Peyer's patch (tissue), 4 donors: ENCODE results near the gene SAMD4B. TPM values are rescaled to one million over a fixed set of nuclear protein-coding genes. Genes with fewer than 3 reads are reported as not detected.
A peak's percentile ranks its signal among the peaks of the same experiment; 100 is the strongest.

Experiments used
- DNase-seq, 3 donors: peaks; one replicate each; pipeline ENCODE4 v3.0.0-alpha.2; 2017 to 2019
- H3K27ac ChIP-seq, 4 donors: fragments of 200-600 bp; sonication (generic); one replicate each; pipeline ENCODE4 v1.5.1; 2016 to 2019
- H3K27me3 ChIP-seq, 2 donors: fragments of 200-600 bp; sonication (generic); one replicate each; pipeline ENCODE4 v1.5.1; 2019
- H3K36me3 ChIP-seq, 3 donors: fragments of 200-600 bp; sonication (generic); one replicate each; pipeline ENCODE4 v1.5.1; 2016 to 2019
- H3K4me1 ChIP-seq, 4 donors: fragments of 200-600 bp; sonication (generic); one replicate each; pipeline ENCODE4 v1.5.1; 2016 to 2019
- H3K4me3 ChIP-seq, 4 donors: fragments of 200-600 bp; sonication (generic); 1 replicate in 3 of 4; 2 replicates in 1 of 4; pipeline ENCODE4 v1.5.1; 2016 to 2019; ENCODE audit warnings: mild to moderate bottlenecking in 1 of 4
- H3K9me3 ChIP-seq, 4 donors: fragments of 200-600 bp; sonication (generic); one replicate each; pipeline ENCODE4 v1.5.1; 2016 to 2019; ENCODE audit warnings: mild to moderate bottlenecking in 1 of 4
- POLR2A ChIP-seq, 2 donors: fragments of 450-650 bp; IDR thresholded peaks; one replicate each; pipeline ENCODE4 v1.5.1; 2017; ENCODE audit warnings: antibody characterized with exemption in 2 of 2, mild to moderate bottlenecking in 2 of 2, moderate library complexity in 2 of 2
- small RNA-seq, 2 donors: library from RNA; depleted of rRNA; stranded (forward); fragments of <200 nt; gene quantifications; one replicate each; pipeline ENCODE3, GENCODE V24; 2016
- total RNA-seq, 4 donors: library from RNA; depleted of rRNA; stranded (reverse); fragments of >200 nt; gene quantifications; one replicate each; pipeline ENCODE4 v1.1.0, GENCODE V29; 2016
- TF ChIP-seq, protein P1 (sequence below), 6 experiments: fragments of 450-650 bp in 4 of 6; fragments of 200-600 bp in 2 of 6; sonication (generic) in 1 of 6; IDR thresholded peaks; one replicate each; pipeline ENCODE4 v1.5.1; 2017 to 2019; ENCODE audit warnings: antibody characterized with exemption in 6 of 6, mild to moderate bottlenecking in 3 of 6, moderate library complexity in 1 of 6

The SAMD4B gene
- total RNA-seq, 4 donors from 2014 or later = 69.0 to 126 (median 91.8) TPM

DNA sequence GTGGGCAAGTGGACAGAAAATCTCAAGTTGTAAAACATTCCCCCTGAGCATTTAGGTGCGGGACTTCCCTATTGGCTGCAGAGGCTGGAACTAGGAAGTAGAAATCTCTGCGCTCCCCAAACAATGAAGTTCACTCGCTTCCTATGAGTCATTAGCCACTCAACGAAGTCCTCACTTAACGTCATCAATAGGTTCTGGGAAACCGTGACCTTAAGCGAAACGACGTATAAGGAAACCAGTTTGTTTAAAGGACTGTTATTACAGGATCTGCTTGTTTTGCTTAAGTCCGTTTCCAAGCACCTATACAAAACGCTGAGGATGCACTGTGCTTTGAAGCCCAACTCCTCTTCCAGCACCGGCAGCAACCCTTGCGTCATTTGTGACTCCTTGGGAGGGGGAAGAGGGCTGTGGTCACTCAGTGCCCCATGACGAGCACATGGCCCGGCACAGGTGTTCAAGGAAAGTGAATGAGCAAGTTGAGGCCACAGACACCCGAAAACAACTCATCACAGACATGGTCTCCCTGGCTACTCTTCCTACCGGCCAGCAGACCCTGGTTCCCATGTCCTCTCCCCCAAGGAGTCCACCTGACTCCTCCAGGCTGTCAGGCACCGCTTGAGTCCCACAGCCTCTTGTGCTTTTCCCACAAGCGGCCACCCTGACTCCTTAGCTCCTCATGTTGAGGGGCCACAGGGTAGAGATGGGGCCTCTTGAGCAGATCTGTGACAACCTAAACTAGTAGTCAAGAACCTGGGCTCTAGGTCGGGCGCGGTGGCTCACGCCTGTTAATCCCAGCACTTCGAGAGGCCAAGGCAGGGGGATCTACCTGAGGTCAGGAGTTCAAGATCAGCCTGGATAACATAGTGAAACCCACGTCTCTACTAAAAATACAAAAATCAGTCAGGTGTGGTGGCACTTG is 88.7 kb downstream of the SAMD4B start:
- Histone ChIP-seq H3K27ac (peak overlapping the region; percentile 64 to 83 (median 72)), H3K27me3 (no peaks in the 10 kb centered on the region), H3K4me1 (peaks cover 0 to 37% (median 19%) of the 10 kb centered on the region in 4 donors), H3K4me3 (peak overlapping the region in 1 of 4 donors; percentile 2), H3K36me3 (peaks cover 0 to 27% (median 0%) of the 10 kb centered on the region in 3 donors), H3K9me3 (no peaks in the 10 kb centered on the region)
- peak in 2 of 3 donors; percentile 48 to 75 for DNase-seq
- TF ChIP-seq, protein P1, sequence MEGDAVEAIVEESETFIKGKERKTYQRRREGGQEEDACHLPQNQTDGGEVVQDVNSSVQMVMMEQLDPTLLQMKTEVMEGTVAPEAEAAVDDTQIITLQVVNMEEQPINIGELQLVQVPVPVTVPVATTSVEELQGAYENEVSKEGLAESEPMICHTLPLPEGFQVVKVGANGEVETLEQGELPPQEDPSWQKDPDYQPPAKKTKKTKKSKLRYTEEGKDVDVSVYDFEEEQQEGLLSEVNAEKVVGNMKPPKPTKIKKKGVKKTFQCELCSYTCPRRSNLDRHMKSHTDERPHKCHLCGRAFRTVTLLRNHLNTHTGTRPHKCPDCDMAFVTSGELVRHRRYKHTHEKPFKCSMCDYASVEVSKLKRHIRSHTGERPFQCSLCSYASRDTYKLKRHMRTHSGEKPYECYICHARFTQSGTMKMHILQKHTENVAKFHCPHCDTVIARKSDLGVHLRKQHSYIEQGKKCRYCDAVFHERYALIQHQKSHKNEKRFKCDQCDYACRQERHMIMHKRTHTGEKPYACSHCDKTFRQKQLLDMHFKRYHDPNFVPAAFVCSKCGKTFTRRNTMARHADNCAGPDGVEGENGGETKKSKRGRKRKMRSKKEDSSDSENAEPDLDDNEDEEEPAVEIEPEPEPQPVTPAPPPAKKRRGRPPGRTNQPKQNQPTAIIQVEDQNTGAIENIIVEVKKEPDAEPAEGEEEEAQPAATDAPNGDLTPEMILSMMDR (IDR thresholded peaks at IDR 0.05) = no peak
- no peak for TF ChIP-seq POLR2A (IDR thresholded peaks at IDR 0.05)

DNA sequence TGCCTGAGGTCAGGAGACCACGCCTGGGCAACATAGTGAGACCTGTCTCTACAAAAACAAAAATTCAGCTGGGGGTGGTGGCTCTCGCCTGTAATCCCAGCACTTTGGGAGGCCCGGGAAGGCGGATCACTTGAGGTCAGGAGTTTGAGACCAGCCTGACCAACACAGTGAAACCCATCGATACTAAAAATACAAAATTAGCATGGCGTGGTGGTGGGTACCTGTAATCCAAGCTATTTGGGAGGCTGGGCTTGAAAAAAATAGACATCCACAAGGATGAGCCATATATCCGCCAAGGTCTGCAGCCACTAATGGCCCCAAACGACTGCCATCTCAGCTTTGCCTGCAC is 90.4 kb downstream of the SAMD4B start:
- DNase-seq = no peak
- H3K27ac ChIP-seq = no peak overlapping the region
- TF ChIP-seq POLR2A (IDR thresholded peaks at IDR 0.05) = no peak
- TF ChIP-seq, protein P1 (IDR thresholded peaks at IDR 0.05) = no peak
- no peaks in the 10 kb centered on the region for H3K27me3 ChIP-seq
- peaks cover 0 to 27% (median 0%) of the 10 kb centered on the region in 3 donors for H3K36me3 ChIP-seq
- H3K4me1 ChIP-seq = peaks cover 0 to 42% (median 19%) of the 10 kb centered on the region in 4 donors
- no peak overlapping the region for H3K4me3 ChIP-seq
- H3K9me3 ChIP-seq = no peaks in the 10 kb centered on the region

DNA sequence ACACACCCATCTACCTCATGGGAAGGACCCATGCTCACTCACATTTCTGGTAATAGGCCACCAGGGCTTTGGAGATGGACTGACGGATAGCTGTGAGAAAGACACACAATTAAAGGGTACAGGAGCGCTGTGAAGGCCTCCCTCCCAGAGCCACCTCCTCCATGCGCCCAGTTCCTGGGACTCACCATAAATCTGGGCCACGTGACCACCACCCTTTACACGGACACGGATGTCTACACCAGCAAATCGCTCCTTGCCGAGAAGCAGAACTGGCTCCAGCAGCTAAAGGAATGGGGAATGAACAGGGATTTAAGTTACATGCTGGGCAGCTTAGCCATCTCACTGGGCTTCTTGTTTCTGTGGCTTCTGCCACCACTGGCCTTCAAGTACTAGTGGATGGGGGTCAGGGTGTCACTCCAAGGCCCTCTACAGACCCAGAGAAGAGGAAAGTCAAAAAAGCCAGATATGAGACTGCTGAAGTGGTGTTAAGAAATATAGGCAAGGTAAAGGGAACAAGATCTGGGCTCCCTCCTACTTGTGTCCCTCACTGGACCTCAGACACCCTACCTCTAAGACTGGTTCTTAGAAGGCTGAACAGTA is 91.4 kb downstream of the SAMD4B start:
- Histone ChIP-seq H3K27ac (no peak overlapping the region), H3K4me1 (peaks cover 0 to 40% (median 19%) of the 10 kb centered on the region in 4 donors)
- DNase-seq = peak in 1 of 3 donors; percentile 43

DNA sequence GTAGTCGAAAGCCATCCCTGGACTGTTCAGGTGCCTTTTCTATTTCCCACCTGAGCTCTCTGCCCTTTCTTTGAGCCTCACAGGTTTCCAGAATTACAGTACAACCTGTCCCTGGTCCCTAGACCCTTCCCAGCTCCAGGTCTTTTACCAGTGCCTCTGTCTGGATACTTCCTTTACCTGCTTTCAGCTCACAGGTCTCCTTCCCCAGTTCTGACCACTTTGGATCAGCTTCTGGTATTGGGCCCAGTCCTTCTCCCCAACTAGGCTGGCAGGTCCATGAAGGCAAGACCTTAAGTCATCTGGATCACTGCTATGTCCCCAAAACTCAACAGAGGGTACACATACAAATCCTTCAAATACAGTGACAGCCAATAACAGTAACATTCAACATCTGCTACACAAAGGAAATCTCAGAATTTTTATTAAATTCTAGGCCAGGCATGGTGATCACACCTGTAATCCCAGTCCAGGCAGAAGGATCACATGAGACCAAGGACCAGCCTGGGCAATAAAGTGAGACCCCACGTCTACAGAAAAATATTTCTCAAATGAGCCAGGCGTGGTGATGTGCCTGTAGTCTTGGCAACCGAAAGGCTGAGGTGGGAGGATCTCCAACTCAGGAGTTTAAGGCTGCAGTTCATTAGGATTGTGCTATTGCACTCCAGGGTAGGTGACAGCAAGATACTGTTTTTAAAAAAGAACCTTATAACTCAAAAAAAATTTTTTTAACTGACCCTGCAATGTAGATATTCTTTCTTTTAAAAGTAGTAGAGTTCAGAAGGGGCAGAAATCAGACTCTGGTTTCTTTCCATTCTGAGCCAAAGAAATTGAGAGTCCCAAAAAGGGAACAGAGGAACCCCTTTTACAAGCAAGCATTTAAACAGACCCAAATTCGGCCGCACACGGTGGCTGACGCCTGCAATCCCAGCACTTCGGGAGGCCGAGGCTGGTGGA is 92.2 kb downstream of the SAMD4B start:
- Histone ChIP-seq H3K9me3 (no peaks in the 10 kb centered on the region), H3K4me3 (peak overlapping the region; percentile 82 to 91 (median 85)), H3K27ac (peak overlapping the region; percentile 79 to 91 (median 88)), H3K36me3 (peaks cover 0 to 27% (median 0%) of the 10 kb centered on the region in 3 donors), H3K4me1 (peaks cover 0 to 34% (median 19%) of the 10 kb centered on the region in 4 donors), H3K27me3 (no peaks in the 10 kb centered on the region)
- DNase-seq = no peak
- no peak for TF ChIP-seq POLR2A (IDR thresholded peaks at IDR 0.05)
- TF ChIP-seq, protein P1 (IDR thresholded peaks at IDR 0.05) = no peak

More for the DNA sequence above, 91.4 kb downstream of the SAMD4B start:
- H3K9me3 ChIP-seq = no peaks in the 10 kb centered on the region
- H3K36me3 ChIP-seq = peaks cover 0 to 27% (median 0%) of the 10 kb centered on the region in 3 donors
- TF ChIP-seq, protein P1 (IDR thresholded peaks at IDR 0.05) = no peak
- TF ChIP-seq POLR2A (IDR thresholded peaks at IDR 0.05) = no peak
- no peak overlapping the region for H3K4me3 ChIP-seq
- H3K27me3 ChIP-seq = no peaks in the 10 kb centered on the region

Small RNA genes within 50 kb of the gene (small RNA-seq; reads per million reads assigned to genes)
- gene AC011445.2 (0 reads per million in 2 donors), gene MIR4530 (0 to 0.06 reads per million in 2 donors), gene RN7SL566P (0 reads per million in 2 donors)

Other genes with a start within 250 kb of the SAMD4B start
- gene PAK4, start 216.6 kb upstream of the SAMD4B start, total RNA-seq = 10 to 100 TPM; 24.8 to 73.0 (median 45.7) TPM
- gene NCCRP1, start 145.5 kb upstream of the SAMD4B start, total RNA-seq = 1 to 10 TPM in 1 of 4 donors, not detected in 3; 1.1 TPM
- gene SYCN, start 138.2 kb upstream of the SAMD4B start, total RNA-seq = not detected
- not detected for gene IFNL3, start 97.4 kb upstream of the SAMD4B start, total RNA-seq
- gene IFNL4, start 93.6 kb upstream of the SAMD4B start, total RNA-seq = not detected
- not detected for gene IFNL2, start 74.0 kb upstream of the SAMD4B start, total RNA-seq
- gene IFNL1, start 46.0 kb upstream of the SAMD4B start, total RNA-seq = not detected
- gene LRFN1, start 21.6 kb upstream of the SAMD4B start, total RNA-seq = under 1 TPM in 3 of 4 donors, not detected in 1; 0.18 to 0.95 (median 0.80) TPM
- 100 to 1,000 TPM in 1 of 4 donors, 1 to 10 TPM in 2, not detected in 1; 3.2 to 131 (median 8.6) TPM for gene GMFG, start 6.4 kb upstream of the SAMD4B start, total RNA-seq
- gene PAF1, start 48.7 kb downstream of the SAMD4B start, total RNA-seq = 10 to 100 TPM; 22.2 to 47.3 (median 37.7) TPM
- gene MED29, start 49.0 kb downstream of the SAMD4B start, total RNA-seq = 10 to 100 TPM; 25.4 to 52.8 (median 41.0) TPM
- gene ZFP36, start 64.4 kb downstream of the SAMD4B start, total RNA-seq = 100 to 1,000 TPM; 183 to 682 (median 309) TPM
- gene PLEKHG2, start 70.2 kb downstream of the SAMD4B start, total RNA-seq = 10 to 100 TPM in 3 of 4 donors, 1 to 10 TPM in 1; 7.7 to 42.1 (median 16.1) TPM
- gene RPS16, start 93.5 kb downstream of the SAMD4B start, total RNA-seq = 1,000 to 10,000 TPM in 1 of 4 donors, 100 to 1,000 TPM in 3; 443 to 1,406 (median 686) TPM
- 100 to 1,000 TPM in 3 of 4 donors, 10 to 100 TPM in 1; 98.4 to 173 (median 160) TPM for gene SUPT5H, start 103.2 kb downstream of the SAMD4B start, total RNA-seq
- gene TIMM50, start 138.4 kb downstream of the SAMD4B start, total RNA-seq = 10 to 100 TPM; 25.4 to 61.1 (median 33.2) TPM
- under 1 TPM in 2 of 4 donors, not detected in 2; 0.47 to 0.67 TPM for gene DLL3, start 156.5 kb downstream of the SAMD4B start, total RNA-seq
- gene SELENOV, start 172.7 kb downstream of the SAMD4B start, total RNA-seq = not detected
- gene EID2B, start 190.4 kb downstream of the SAMD4B start, total RNA-seq = 1 to 10 TPM in 2 of 4 donors, under 1 TPM in 1, not detected in 1; 0.35 to 1.7 (median 1.1) TPM
- gene EID2, start 197.7 kb downstream of the SAMD4B start, total RNA-seq = 10 to 100 TPM in 1 of 4 donors, 1 to 10 TPM in 3; 7.1 to 12.4 (median 8.8) TPM